GM21423 (cell line): Measurements from ENCODE around the gene CSE1L.
"Not testable (repeated sequence)": the region's sequence is repeated elsewhere in the genome, so short reads cannot be mapped to it uniquely, and the experiment has no call there.

ENCODE experiments used
- ATAC-seq: cut with Tn5 transposase; IDR thresholded peaks from one replicate; pipeline ENCODE4 v1.9.1; 2021; ENCODE audit warnings: mild to moderate bottlenecking, moderate library complexity; ENCODE audit not compliant: unreplicated experiment

Gene CSE1L, protein sequence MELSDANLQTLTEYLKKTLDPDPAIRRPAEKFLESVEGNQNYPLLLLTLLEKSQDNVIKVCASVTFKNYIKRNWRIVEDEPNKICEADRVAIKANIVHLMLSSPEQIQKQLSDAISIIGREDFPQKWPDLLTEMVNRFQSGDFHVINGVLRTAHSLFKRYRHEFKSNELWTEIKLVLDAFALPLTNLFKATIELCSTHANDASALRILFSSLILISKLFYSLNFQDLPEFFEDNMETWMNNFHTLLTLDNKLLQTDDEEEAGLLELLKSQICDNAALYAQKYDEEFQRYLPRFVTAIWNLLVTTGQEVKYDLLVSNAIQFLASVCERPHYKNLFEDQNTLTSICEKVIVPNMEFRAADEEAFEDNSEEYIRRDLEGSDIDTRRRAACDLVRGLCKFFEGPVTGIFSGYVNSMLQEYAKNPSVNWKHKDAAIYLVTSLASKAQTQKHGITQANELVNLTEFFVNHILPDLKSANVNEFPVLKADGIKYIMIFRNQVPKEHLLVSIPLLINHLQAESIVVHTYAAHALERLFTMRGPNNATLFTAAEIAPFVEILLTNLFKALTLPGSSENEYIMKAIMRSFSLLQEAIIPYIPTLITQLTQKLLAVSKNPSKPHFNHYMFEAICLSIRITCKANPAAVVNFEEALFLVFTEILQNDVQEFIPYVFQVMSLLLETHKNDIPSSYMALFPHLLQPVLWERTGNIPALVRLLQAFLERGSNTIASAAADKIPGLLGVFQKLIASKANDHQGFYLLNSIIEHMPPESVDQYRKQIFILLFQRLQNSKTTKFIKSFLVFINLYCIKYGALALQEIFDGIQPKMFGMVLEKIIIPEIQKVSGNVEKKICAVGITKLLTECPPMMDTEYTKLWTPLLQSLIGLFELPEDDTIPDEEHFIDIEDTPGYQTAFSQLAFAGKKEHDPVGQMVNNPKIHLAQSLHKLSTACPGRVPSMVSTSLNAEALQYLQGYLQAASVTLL

DNA sequence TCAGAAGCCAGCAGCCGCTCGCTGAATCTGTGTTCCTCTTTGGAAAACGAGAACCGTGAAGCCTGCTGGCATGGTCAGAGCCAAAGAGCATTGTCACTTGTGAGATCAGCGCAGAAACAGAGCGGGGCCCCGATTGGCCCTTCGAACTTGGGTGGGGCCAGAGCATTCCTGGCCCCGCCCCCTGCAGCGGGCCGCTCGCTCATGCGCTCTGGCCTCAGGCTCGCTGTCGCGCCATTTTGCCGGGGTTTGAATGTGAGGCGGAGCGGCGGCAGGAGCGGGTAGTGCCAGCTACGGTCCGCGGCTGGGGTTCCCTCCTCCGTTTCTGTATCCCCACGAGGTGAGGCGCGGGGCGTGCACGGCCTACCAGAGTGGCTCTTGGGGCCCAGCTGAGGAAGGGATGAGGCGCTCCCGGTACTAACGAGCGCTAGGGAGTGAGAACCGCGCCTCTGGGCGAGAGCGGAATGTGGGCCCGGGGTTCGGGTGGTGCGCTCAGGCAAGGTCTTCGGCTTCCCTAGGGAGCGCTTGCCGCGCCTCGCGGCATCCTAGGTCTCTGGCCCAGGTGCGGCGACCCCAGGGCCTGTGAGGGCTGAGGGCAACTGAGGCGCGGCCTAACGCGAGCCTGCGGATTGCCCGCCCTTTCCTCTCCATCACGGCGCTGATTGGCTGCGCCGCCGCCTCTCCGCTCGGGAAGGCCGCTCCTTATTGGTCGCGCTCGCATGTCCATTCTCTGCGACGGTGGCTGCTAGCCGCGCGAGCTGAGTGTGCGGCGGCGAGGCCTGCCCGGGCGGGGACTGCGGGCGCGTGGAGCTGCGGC is at the start of gene CSE1L:
TSS of gene CSE1L (plus strand) at position 226 of the 814 bp plus-strand sequence. CDS start 12,152 bp downstream, outside the sequence.
- peak; percentile 88 for ATAC-seq

DNA sequence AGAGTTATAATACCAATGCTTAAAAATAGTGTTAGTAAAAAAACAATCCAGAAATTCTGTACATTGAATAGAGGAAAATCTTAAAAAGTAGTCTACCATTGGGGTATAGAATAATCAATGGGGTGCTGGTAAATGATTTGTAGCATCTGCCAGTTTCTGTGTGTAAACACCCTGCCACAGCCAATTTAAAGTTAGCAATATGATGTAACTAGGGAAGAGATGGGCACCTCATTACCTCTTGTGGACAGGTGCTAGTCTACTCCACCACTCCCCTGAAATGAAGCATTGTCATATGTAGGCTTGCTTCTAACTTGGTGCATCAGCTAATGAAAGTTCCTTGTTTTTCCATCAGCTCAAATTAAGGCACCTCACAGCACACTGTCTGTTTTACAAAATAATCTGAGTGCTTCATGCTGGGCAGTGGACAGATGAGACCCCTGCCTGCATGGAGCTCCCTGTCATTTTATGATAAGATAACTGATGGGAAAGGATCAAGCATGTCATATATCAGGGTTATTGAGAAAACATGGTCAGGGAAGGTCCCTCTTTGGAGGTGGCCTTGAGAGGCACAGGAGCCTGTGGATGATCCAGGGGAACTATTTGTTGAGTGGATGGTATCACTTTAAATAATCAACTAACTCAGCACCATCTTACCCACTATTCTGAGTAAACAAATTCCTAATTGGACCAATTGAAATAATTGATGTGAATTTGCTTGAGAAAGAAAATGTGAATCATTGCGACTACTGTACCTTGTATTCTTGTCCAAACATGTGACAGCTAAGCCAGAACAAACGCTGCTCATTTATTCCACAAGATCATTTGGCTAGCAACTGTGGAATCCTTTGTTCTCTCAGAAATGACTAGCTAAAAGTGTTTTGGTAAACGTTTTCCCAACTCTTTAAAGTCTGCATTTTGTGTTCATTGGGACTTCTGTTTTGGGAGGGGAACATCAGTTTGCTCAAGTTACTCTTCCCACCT is 45.9 kb upstream of the CSE1L start:
- ATAC-seq = no peak

DNA sequence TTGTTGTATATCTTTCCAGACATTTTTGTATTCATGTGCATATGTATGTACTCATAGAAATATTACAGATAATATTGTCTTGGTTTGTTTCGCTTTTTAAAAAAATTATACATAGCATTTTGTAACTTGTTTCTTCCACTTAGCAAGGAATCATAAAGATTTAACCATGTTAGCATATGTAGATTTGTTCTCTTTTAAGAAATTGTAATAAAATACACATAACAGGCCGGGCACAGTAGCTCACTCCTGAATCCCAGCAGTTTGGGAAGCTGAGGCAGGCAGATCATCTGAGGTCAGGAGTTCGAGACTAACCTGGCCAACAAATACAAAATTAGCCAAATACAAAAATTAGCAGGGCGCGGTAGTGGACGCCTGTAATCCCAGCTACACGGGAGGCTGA is 44.4 kb upstream of the CSE1L start:
- no peak for ATAC-seq

DNA sequence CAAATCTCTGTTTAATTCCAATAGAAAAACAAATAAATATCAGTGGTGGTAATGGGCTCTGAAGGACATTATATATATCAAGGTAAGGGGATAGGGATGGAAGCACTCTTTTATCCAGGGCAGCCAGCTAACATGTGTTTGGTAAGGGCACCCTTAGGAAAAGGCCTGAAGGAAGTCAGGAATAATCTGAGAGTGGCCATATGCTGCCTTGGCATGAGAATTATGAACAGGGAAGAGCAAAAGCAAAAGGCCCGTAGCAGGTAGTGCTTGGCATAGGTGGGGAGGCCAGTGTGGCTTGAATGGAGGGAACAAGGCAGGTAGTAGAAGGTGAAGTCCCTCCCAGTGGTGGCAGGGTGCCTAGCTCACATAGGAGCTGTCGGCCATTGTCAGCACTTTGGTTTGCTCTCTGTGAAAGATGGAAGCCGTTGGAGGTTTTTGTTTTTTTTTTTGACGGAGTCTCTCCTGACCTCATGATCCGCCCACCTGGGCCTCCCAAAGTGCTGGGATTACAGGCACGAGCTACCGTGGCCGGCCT is 39.6 kb upstream of the CSE1L start:
- ATAC-seq = no peak

DNA sequence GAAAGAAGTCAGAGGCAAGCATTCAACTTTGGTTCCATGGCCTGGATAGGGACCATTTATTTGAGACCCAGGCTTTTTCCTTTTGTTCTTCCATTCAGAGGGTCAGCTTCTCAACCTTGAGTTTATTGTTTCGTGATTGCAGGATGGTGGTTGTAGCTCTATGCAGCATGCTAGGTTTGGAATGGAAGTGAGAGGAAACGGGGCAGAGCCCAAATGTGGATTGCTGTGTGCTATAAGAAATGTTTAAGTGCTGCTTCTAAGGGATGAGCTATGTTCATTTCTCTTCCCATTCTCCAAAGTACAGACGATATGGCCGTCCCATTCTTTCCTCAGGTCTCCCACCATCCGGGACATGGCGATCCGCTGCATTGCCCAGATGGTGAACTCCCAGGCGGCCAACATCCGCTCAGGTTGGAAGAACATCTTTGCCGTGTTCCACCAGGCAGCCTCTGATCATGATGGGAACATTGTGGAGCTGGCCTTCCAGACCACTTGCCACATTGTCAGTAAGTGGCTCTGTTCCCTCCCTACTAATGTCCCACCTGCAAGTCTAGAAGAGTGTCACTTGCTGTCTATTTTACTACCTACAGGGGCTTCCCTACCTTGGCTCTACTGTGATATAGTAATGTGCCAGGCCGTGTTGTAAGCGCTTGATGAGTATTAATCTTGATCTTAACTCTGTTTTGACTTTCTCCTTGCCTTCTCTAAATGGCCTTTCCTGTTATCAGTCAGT is 36.0 kb upstream of the CSE1L start:
- ATAC-seq = no peak

DNA sequence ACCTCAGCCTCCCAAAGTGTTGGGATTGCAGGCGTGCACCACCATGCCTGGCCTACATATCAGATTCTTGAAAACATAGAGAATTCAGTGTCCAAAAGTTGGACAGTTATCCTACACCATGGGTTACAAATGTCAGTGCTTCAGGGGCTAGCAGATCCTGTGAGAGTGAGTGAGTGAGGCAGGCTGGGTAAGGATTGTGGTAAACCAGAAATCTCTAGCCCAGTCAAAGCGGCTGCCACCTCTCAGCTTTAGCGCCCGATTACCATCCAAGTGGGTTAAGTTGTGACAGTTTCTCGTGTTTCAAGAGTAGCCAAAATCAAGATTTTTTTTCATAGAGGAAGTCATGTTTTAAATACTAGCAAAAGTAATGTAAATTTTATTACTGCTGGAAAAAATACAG is 21.9 kb upstream of the CSE1L start:
- ATAC-seq = no peak

- ATAC-seq = not testable (repeated sequence)
Measured at GRCh38 chr20:49028177-49028576, 17.9 kb upstream of the CSE1L start.

DNA sequence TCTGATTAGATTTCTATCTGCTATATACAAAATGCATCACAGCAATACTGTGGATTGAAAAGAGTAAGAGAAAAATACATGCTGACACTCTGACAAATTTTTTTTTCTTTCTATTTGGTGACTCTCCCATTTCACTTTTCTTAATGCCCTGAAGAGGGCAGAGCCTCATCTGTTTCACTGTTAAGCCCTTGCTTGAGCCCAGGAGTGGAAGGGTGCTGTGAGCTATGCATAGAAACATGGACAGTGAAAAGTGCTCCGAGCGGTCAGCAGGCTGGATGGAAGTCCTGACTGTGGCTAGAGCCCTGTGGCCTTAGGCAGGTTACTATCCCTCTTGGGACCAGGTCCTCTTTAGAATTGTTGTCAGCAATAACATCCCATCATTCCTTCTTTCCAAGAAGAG is 17.4 kb upstream of the CSE1L start:
- ATAC-seq = no peak

GRCh38 chr20:49029203-49029602 is 16.9 kb upstream of the CSE1L start:
- no peak for ATAC-seq

DNA sequence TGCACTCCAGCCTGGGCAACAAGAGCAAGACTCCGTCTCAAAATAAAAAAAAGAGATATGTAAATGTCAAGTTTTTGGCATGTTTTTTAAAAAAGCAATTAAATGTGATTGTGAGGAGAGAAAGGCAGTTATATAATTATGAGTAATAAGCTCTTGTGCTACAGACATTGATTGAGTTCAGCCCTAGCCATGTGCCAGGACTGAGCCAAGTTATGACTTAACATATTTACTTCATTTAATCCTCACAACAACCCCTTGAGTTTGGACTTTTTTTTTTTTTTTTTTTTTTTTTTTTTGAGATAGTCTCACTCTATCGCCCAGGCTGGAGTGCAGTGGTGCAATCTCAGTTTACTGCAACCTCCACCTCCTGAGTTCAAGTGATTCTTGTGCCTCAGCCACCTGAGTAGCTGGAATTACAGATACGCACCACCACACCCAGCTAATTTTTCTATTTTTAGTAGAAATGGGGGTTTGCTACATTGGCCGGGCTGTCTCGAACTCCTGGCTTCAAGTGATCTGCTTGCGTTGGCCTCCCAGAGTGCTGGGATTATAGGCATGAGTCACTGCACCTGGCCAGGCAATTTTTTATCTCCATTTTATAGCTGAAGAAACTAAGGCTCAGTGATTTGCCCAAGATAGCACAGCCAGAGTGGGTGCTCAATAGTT is 15.0 kb upstream of the CSE1L start:
- ATAC-seq = no peak

DNA sequence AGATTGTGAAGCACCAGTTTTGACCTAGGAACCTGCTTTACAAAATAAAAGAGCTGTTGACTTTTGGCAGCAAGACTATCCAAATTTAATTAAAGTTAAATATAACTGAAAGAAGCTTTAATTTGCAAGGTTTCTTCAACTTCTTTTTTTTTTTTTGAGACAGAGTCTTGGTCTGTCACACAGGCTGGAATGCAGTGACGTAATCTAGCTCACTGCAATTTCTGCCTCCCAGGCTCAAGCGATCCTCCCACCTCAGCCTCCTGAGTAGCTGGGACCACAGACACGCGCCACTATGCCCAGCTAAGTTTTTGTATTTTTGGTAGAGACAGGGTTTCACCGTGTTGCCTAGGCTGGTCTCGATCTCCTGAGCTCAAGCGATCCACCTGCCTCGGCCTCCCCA is 13.7 kb upstream of the CSE1L start:
- ATAC-seq = no peak

- no peak for ATAC-seq
Measured at GRCh38 chr20:49034070-49034732, 11.9 kb upstream of the CSE1L start.

GRCh38 chr20:49037962-49038387 is 8.1 kb upstream of the CSE1L start:
- no peak for ATAC-seq

DNA sequence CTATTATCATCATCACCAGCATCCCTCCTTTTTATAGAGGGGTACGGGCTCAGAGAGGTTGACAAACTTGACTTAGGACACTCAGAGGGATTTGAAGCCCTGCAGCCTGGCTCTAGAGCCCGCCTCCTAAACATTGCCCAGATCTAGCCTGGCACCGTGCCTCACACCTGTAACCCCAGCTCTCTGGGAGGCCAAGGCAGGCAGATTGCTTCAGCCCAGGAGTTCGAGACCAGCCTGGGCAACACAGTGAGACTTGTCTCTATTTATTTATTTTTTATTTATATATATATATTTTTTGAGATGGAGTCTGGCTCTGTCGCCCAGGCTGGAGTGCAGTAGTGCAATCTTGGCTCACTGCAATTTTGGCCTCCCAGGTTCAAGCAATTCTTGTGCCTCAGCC is 6.3 kb upstream of the CSE1L start:
- no peak for ATAC-seq

DNA sequence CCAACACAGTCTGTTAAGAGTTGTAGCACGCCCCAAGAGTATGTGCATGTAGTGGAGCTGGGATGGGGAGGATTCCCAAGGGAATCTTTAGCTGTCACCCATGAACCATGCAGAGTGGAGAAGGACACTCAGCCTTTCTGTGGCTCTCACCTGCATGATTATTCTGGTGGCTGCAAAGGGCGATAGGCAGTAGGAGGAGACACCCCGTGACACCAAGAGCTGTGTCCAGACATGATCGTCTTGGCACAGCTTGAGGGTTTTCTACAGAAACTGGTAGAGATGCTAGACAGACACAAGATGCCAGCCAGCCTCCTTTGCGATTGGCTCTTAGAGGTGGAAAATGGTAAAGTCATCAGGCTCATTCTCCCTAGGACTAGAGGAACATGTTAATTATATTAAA is 3.1 kb upstream of the CSE1L start:
- no peak for ATAC-seq

DNA sequence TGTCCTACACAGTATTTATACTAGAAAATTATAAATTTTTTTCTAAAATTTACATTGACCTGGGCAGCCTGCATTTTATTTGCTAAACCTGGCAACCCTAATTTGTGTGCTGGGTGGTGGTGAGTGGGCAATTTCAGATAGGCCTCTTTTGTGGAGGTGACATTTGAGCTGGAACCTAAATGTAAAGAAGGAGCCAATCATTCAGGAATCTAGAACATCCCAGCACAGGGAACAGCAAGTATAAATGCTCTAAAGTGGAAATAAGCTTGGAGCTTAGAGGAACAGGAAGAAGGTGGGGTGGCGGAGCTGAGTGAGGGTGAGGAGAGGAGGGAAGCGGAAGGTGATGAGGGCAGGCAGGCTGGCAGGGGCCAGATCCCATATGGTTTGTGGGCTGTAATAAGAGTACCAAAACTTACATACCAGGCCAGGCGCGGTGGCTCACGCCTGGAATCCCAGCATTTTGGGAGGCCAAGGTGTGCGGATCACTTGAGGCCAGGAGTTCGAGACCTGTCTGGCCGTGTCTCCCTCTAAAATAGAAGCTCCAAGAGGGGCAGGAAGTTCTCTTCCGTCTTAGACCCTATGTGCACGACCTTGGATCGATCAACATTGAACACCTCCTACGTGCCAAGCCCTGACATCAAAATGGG is 549 bp upstream of the CSE1L start:
- peak; percentile 10 for ATAC-seq

GRCh38 chr20:49052334-49052733 is 6.2 kb downstream of the CSE1L start:
- ATAC-seq = no peak
